Thyroid gland (tissue), 4 donors: Measurements from ENCODE around the gene PLEKHM1. TPM values are rescaled to one million over a fixed set of nuclear protein-coding genes. Genes with fewer than 3 reads are reported as not detected.
"Not testable (repeated sequence)": the region's sequence is repeated elsewhere in the genome, so short reads cannot be mapped to it uniquely, and the experiment has no call there.

Experiments
- DNase-seq, 2 donors: peaks; one replicate each; pipeline ENCODE4 v3.0.0-alpha.2; 2019
- H3K27ac ChIP-seq, 3 donors: fragments of 200-600 bp; sonication (generic); 1 replicate in 2 of 3; 2 replicates in 1 of 3; pipeline ENCODE4 v1.5.1; 2016 to 2019; ENCODE audit warnings: mild to moderate bottlenecking in 1 of 3, moderate library complexity in 1 of 3
- H3K27me3 ChIP-seq: fragments of 200-600 bp; sonication (generic); one replicate; pipeline ENCODE4 v1.5.1; 2019
- H3K36me3 ChIP-seq, 2 donors: fragments of 200-600 bp; sonication (generic); one replicate each; pipeline ENCODE4 v1.5.1; 2016 to 2019
- H3K4me1 ChIP-seq, 2 donors: fragments of 200-600 bp; sonication (generic); one replicate each; pipeline ENCODE4 v1.5.1; 2017 to 2019
- H3K4me3 ChIP-seq, 3 donors: fragments of 200-600 bp; sonication (generic); replicated peaks in 1 of 3; 1 replicate in 2 of 3; 2 replicates in 1 of 3; pipeline ENCODE4 v1.5.1; 2016; ENCODE audit warnings: mild to moderate bottlenecking in 1 of 3
- H3K9me3 ChIP-seq: fragments of 200-600 bp; sonication (generic); one replicate; pipeline ENCODE4 v1.5.1; 2017
- POLR2A ChIP-seq, 2 donors: fragments of 450-650 bp; IDR thresholded peaks; one replicate each; pipeline ENCODE4 v1.6.1; 2017; ENCODE audit warnings: antibody characterized with exemption in 2 of 2, mild to moderate bottlenecking in 2 of 2, moderate library complexity in 1 of 2
- WGBS, 2 donors: methylation state at CpG; one replicate each; pipeline ENCODE4 v1.1.5; 2017; 5-methylcytosine and 5-hydroxymethylcytosine counted together
- intact Hi-C: fragments of 100-400 bp; cut with DNase I; formaldehyde crosslinking; loops from one replicate; pipeline ENCODE4 v1.15.1; 2023
- total RNA-seq, 4 donors: library from RNA; depleted of rRNA; stranded (reverse); fragments of >200 nt; gene quantifications; one replicate each; pipeline ENCODE4 v1.2.3, GENCODE V29; 2016
- TF ChIP-seq, protein P1 (sequence below), 6 experiments: fragments of 200-600 bp in 3 of 6; fragments of 450-650 bp in 3 of 6; sonication (generic) in 3 of 6; IDR thresholded peaks; one replicate each; pipeline ENCODE4 v1.5.1; 2016 to 2019; ENCODE audit warnings: antibody characterized with exemption in 6 of 6, mild to moderate bottlenecking in 2 of 6, inconsistent platforms in 1 of 6, moderate library complexity in 1 of 6

The PLEKHM1 gene
- total RNA-seq, 4 donors from 2014 or later = 47.9 to 114 (median 95.1) TPM

DNA sequence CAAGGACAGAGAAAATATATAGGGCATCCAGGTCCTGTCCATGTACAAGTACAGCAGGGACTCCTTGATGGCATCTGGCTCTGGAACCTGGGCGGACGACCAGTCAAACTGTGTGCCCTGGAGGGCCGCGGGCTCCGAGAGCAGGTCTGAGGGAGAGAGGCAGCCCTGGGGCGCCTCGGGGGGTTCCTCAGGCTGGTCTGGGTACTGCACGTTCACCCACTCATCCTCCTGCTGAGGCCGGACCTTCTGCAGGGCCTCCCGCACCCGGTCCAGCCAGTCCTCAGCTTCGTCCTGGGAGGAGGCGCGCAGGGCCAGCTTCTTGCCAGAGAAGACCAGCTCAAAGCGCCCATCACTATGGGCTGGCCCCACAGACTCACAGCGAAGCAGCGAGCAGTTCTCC is 36.8 kb downstream of the PLEKHM1 start:
- not testable (repeated sequence) for H3K36me3 ChIP-seq

DNA sequence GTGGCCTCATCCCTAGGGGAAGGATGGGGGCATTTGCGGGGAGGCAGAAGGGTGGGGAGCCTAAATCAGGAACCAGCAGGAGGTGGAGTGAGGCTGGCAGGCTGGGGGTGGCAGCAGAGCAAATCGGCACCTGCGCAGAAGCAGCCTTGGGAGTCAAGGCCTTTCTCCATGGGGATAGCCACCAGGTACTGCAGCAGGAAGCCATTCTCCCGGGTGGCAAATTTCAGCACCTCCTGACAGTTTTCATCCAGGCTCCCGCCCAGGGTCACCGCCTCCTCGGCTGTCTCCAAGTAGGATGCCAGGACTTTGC is 37.3 kb downstream of the PLEKHM1 start:
- H3K4me3 ChIP-seq, H3K36me3 ChIP-seq, DNase-seq, H3K27me3 ChIP-seq, H3K9me3 ChIP-seq, H3K27ac ChIP-seq, H3K4me1 ChIP-seq, intact Hi-C loops: not testable (repeated sequence)
- 81 to 92% methylated on average over 2 to 3 of the region's 7 CpGs for WGBS, 2 donors

More for the DNA sequence above, 36.8 kb downstream of the PLEKHM1 start:
- DNase-seq, H3K27ac ChIP-seq, H3K4me1 ChIP-seq, H3K9me3 ChIP-seq, H3K4me3 ChIP-seq, intact Hi-C loops, H3K27me3 ChIP-seq: not testable (repeated sequence)
- 96 to 100% methylated on average over 1 to 4 of the region's 17 CpGs for WGBS, 2 donors

DNA sequence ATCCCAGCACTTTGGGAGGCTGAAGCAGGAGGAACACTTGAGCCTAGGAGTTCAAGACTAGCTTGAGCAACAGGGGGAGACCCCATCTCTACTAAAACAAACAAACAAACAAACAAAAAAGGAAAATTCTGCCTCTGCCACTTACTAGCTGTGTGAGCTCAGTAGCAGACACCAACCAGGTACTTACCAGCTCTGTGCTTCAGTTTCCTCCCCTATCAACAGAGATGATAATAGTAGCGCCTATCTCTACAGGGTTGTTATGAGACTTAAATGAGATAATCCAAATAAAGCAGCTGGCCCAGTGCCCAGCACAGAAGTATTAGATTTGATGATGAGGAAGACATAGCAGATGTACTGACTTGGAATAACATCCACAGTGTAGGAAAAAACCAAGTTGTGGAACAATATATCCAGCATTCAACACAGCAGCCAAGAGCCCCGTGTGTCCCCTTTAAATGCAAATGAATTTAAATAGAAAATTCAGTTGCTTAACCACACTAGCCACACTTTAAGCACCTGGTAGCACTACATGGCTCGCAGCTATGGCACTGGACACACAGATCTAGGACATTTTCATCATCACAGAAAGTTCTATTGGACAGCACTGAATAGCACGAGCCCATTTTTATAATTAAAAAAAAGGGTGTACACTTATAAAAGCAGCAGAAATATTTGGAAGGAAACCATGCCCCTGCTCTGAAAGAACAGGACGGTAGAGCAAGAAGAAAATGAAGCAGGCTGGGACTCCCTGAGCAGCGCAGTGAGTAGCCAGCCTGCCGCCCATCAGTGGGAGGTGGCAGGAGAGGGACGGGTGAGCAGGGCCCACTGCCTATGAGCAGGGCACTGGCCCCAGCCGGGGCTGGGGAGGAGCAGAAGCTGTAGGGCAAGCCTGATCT is 37.9 kb downstream of the PLEKHM1 start:
- H3K27ac ChIP-seq, intact Hi-C loops, DNase-seq, H3K27me3 ChIP-seq, H3K36me3 ChIP-seq, H3K4me3 ChIP-seq, H3K4me1 ChIP-seq, H3K9me3 ChIP-seq: not testable (repeated sequence)
- WGBS, 2 donors = 84 to 85% methylated on average over 8 to 9 of the region's 9 CpGs

DNA sequence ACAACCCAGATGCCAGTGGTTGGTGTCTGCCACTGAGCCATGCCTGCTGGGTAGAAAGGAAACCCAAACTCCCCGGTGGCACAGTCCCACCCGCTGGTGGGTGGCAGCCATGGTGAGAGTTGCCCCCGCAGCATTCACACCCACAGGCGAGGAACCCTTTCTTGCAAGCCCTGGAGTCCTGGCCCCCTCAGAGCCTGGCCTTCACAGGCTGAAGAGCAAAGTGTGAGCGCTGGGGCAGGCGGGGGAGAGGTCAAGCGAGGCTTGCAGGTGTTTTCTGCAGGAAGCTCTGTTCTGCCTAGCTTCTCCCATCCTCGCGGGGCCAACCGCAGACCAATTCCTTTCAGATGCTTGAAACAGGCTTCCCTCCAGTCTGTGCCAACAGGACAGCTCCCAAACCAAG is 38.9 kb downstream of the PLEKHM1 start:
- WGBS, 2 donors = 96 to 100% methylated on average over 3 to 6 of the region's 10 CpGs
- DNase-seq, H3K36me3 ChIP-seq, H3K27me3 ChIP-seq, H3K9me3 ChIP-seq, H3K4me1 ChIP-seq, H3K27ac ChIP-seq, H3K4me3 ChIP-seq, intact Hi-C loops: not testable (repeated sequence)

- Histone ChIP-seq H3K36me3 (peaks cover 1 to 4% of the 10 kb centered on the region in 2 donors), H3K4me1 (peaks cover 0 to 3% of the 10 kb centered on the region in 2 donors), H3K27me3 (no peaks in the 10 kb centered on the region), H3K27ac (no peak overlapping the region), H3K9me3 (no peaks in the 10 kb centered on the region), H3K4me3 (no peak overlapping the region)
- 84 to 87% methylated on average over 7 to 8 of the region's 8 CpGs for WGBS, 2 donors
- DNase-seq = no peak
- no peak for TF ChIP-seq POLR2A (IDR thresholded peaks at IDR 0.05)
- TF ChIP-seq, protein P1, sequence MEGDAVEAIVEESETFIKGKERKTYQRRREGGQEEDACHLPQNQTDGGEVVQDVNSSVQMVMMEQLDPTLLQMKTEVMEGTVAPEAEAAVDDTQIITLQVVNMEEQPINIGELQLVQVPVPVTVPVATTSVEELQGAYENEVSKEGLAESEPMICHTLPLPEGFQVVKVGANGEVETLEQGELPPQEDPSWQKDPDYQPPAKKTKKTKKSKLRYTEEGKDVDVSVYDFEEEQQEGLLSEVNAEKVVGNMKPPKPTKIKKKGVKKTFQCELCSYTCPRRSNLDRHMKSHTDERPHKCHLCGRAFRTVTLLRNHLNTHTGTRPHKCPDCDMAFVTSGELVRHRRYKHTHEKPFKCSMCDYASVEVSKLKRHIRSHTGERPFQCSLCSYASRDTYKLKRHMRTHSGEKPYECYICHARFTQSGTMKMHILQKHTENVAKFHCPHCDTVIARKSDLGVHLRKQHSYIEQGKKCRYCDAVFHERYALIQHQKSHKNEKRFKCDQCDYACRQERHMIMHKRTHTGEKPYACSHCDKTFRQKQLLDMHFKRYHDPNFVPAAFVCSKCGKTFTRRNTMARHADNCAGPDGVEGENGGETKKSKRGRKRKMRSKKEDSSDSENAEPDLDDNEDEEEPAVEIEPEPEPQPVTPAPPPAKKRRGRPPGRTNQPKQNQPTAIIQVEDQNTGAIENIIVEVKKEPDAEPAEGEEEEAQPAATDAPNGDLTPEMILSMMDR (IDR thresholded peaks at IDR 0.05) = no peak
- intact Hi-C loops = no loop called here
Observed at GRCh38 chr17:45451131-45451530, 39.4 kb downstream of the PLEKHM1 start.

GRCh38 chr17:45449708-45450329 is 40.7 kb downstream of the PLEKHM1 start:
- DNase-seq, intact Hi-C loops, H3K27ac ChIP-seq, H3K4me1 ChIP-seq, H3K4me3 ChIP-seq, H3K27me3 ChIP-seq, H3K9me3 ChIP-seq, H3K36me3 ChIP-seq: not testable (repeated sequence)
- 97 to 98% methylated on average over 1 of the region's 1 CpG for WGBS, 2 donors

- 89 to 100% methylated on average over 1 of the region's 1 CpG for WGBS, 2 donors
- H3K9me3 ChIP-seq, H3K4me1 ChIP-seq, DNase-seq, H3K27me3 ChIP-seq, H3K27ac ChIP-seq, intact Hi-C loops, H3K4me3 ChIP-seq, H3K36me3 ChIP-seq: not testable (repeated sequence)
Observed at GRCh38 chr17:45449260-45449659, 41.3 kb downstream of the PLEKHM1 start.

GRCh38 chr17:45448483-45448882 is 42.0 kb downstream of the PLEKHM1 start:
- H3K4me1 ChIP-seq, H3K27ac ChIP-seq, DNase-seq, H3K4me3 ChIP-seq, H3K36me3 ChIP-seq, H3K27me3 ChIP-seq, intact Hi-C loops, H3K9me3 ChIP-seq: not testable (repeated sequence)
- 88% methylated on average over 1 of the region's 1 CpG; no CpG with 5 or more reads in 1 of the 2 donors for WGBS, 2 donors

- H3K4me1 ChIP-seq, H3K9me3 ChIP-seq, H3K36me3 ChIP-seq, H3K4me3 ChIP-seq, H3K27me3 ChIP-seq, intact Hi-C loops, DNase-seq, H3K27ac ChIP-seq: not testable (repeated sequence)
- 94 to 97% methylated on average over 7 of the region's 7 CpGs for WGBS, 2 donors
Observed at GRCh38 chr17:45448066-45448465, 42.5 kb downstream of the PLEKHM1 start.

GRCh38 chr17:45447650-45448049 is 42.9 kb downstream of the PLEKHM1 start:
- H3K27me3 ChIP-seq, intact Hi-C loops, H3K4me3 ChIP-seq, H3K9me3 ChIP-seq, H3K4me1 ChIP-seq, H3K36me3 ChIP-seq, DNase-seq: not testable (repeated sequence)
- peak overlapping the region in 1 of 3 donors; percentile 36 for H3K27ac ChIP-seq
- 83 to 90% methylated on average over 11 to 14 of the region's 14 CpGs for WGBS, 2 donors

- H3K36me3 ChIP-seq, H3K27me3 ChIP-seq, H3K9me3 ChIP-seq, H3K4me3 ChIP-seq, H3K4me1 ChIP-seq, DNase-seq, intact Hi-C loops: not testable (repeated sequence)
- 79 to 96% methylated on average over 8 of the region's 8 CpGs for WGBS, 2 donors
- H3K27ac ChIP-seq = peak overlapping the region in 1 of 3 donors; percentile 36
Observed at GRCh38 chr17:45446872-45447625, 43.5 kb downstream of the PLEKHM1 start.
